Astrocyte of the cerebellum (primary cell): Measurements from ENCODE around the gene ADAMTS7.
"Not testable (repeated sequence)": the region's sequence is repeated elsewhere in the genome, so short reads cannot be mapped to it uniquely, and the experiment has no call there.

Experiments used
- DNase-seq: peaks from one replicate; pipeline ENCODE4 v3.0.0-alpha.2; 2011; ENCODE audit warnings: low read depth
- H3K4me3 ChIP-seq: 2 replicates; pipeline ENCODE4 v1.5.1; 2011; ENCODE audit warnings: mild to moderate bottlenecking, low read depth, low read length, moderate library complexity
- CTCF ChIP-seq: IDR thresholded peaks from 2 replicates; pipeline ENCODE4 v1.5.1; 2012; ENCODE audit warnings: low read length, low read depth, moderate library complexity, mild to moderate bottlenecking; ENCODE audit errors: missing control alignments
- in situ Hi-C: cut with HindIII; loops from 2 replicates; pipeline ENCODE4 v1.10.0; 2017; ENCODE audit warnings: low sequenced_read_pairs

The ADAMTS7 gene

DNA sequence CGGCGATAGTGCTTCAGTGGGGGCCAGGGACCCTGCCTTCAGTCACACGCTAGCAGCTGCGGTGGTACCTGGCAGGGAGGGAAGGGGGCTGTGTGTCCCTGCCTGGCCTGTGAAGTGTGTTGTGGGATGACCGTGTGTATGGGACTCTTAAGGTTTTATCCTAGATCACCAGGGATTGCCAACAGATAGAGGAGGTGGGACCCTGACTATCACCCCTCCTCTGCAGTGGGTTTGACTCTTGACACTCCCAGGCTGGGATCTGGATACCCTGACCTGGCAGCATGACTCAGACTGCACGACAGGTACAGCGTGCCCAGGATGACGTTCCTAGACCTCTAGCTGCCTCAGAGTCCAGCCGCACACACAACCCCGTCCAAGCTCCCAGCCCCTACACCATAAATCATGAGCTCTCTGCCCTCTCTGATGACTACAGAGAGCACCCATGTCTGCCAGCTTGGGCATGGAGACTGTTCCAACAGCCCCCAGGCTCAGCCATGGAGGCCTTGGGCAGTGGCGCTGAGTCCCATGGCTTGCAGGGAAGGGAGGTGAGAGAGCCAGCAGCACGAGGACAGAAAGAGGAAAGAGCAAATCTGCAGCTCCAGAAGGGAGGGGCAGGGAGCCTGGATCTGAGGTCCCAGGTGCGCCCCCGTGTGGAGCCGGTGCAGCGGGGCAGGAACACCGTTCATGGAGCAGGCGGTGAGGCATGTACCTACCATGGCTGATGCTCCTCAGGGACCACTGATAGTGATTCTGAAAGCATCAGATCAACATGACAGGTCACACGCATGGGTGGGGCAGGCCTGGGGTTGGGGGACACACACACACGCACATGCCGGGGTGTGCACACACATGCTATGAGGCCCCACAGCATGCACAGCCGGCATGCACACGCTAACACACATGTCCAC is 71.0 kb downstream of the ADAMTS7 start:
- DNase-seq = no peak
- in situ Hi-C loops = no loop called here
- TF ChIP-seq CTCF = peak; percentile 42
- no peak overlapping the region for H3K4me3 ChIP-seq

GRCh38 chr15:78739206-78739605 is 72.1 kb downstream of the ADAMTS7 start:
- TF ChIP-seq CTCF = no peak
- no peak for DNase-seq
- in situ Hi-C loops = no loop called here
- no peak overlapping the region for H3K4me3 ChIP-seq

GRCh38 chr15:78737931-78738558 is 73.2 kb downstream of the ADAMTS7 start:
- in situ Hi-C loops, H3K4me3 ChIP-seq, DNase-seq: not testable (repeated sequence)
- TF ChIP-seq CTCF = peak; percentile 63

DNA sequence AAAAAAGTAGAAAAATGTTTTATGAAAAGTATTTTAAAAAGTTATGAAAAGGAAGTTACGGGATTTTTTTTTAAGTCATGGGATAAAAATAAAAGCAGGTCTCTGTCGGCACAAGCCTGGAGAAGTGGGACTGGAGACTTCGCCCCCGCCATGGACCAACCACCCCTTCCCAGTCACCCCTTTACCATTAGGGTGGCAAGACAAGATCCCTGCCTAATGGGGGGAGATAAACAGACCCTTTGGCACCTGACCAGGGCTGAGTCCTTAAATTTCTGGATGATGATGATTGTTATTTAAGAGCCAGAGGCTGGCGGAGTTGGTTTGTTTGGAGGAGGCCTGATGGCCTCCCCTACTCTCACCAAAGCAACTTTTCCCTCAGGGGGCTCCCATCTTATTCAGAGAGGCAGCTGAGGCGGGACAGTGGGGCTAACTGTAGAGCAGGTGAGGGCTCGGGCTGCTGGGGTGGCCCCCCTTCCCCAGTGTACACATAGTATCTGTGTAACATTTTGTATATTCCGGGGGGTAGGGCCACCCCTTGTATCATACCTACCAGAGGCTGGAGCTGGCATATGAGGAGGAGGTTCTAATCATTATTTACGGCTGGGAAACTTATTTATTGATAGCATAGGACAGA is 74.0 kb downstream of the ADAMTS7 start:
- in situ Hi-C loops = no loop called here
- TF ChIP-seq CTCF = no peak
- DNase-seq = no peak

DNA sequence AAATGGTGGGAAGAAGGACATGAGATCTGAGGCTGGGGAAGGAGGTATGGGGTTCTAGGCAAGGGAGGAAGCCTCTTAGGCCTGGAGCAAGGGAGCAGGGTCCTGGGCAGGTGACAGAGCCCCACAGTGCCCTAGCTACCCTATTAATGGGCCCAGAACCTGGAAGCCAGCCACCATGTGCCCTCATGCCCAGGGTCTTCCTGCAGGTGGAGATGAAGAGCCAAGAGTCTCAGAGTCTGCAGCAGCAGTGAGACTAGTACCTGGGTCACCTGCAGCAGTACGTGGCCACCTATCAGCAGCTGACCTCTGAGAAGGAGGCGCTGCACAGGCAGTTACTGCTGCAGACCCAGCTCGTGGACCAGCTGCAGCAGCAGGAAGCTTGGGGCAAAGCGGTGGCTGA is 75.0 kb downstream of the ADAMTS7 start:
- in situ Hi-C loops, DNase-seq: not testable (repeated sequence)

More for the DNA sequence above, 74.0 kb downstream of the ADAMTS7 start:
- H3K4me3 ChIP-seq = no peak overlapping the region

DNA sequence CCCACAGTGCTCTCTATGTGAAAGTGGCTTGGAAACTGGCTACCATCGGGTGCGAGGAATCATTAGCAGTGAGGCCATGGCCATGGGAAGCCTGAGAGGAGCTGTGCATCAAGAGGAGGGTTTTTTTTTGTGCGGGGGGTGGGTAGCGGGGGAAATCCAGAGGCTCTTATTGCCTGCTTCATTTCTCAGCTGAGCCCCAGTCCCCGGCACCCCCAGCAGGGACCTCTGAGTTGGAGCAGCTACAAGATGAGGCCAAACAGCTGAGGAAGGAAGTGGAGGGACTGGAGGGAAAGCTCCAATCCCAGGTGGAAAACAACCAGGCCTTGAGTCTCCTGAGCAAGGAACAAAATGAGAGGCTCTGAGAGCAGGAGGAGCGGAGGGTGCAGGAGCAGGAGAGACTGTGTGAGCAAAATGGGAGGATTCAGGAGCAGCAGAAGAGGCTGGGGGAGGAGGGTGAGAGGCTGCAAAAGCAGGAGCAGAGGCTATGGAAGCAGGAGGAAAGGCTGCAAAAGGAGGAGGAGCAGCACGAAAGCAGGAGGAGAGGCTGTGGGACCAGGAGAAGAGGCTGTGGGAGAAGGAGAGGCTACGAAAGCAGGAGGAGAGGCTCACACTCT is 76.7 kb downstream of the ADAMTS7 start:
- no peak for TF ChIP-seq CTCF
- DNase-seq = no peak

More for the DNA sequence above, 75.0 kb downstream of the ADAMTS7 start:
- not testable (repeated sequence) for H3K4me3 ChIP-seq

More for the DNA sequence above, 76.7 kb downstream of the ADAMTS7 start:
- no peak overlapping the region for H3K4me3 ChIP-seq
- in situ Hi-C loops = no loop called here
